Measurements from ENCODE around the gene ZNF827.
A peak's percentile ranks its signal among the peaks of the same experiment; 100 is the strongest.

The ZNF827 gene

DNA sequence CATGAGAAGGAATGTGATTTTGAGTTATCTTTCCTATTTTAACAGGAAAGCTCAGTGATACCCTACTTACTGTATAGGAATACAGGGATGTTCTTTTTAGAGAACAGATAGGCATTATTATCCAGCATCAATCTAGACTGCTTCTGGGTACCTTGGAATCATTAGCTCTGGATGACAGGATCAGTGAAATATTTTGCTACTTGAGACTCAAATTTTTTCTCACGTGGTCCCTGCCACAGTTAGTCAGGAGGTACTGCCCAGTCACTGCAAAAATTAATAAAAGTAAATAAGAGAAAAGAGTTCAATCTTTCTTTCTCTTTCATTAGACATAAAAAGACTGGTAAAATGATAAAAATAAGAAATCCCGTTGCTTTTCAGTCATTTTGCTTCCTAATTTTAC lies 5.5 kb downstream of the ZNF827 start:
- DNase-seq (ENCODE audit: low read depth): no peak
- no peak overlapping the region for H3K4me3 ChIP-seq (ENCODE audit: low read depth, low read length)
- TF ChIP-seq, protein P1, sequence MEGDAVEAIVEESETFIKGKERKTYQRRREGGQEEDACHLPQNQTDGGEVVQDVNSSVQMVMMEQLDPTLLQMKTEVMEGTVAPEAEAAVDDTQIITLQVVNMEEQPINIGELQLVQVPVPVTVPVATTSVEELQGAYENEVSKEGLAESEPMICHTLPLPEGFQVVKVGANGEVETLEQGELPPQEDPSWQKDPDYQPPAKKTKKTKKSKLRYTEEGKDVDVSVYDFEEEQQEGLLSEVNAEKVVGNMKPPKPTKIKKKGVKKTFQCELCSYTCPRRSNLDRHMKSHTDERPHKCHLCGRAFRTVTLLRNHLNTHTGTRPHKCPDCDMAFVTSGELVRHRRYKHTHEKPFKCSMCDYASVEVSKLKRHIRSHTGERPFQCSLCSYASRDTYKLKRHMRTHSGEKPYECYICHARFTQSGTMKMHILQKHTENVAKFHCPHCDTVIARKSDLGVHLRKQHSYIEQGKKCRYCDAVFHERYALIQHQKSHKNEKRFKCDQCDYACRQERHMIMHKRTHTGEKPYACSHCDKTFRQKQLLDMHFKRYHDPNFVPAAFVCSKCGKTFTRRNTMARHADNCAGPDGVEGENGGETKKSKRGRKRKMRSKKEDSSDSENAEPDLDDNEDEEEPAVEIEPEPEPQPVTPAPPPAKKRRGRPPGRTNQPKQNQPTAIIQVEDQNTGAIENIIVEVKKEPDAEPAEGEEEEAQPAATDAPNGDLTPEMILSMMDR (IDR thresholded peaks at IDR 0.05; ENCODE audit: insufficient read depth, low read depth, low read length, missing control alignments): no peak

DNA sequence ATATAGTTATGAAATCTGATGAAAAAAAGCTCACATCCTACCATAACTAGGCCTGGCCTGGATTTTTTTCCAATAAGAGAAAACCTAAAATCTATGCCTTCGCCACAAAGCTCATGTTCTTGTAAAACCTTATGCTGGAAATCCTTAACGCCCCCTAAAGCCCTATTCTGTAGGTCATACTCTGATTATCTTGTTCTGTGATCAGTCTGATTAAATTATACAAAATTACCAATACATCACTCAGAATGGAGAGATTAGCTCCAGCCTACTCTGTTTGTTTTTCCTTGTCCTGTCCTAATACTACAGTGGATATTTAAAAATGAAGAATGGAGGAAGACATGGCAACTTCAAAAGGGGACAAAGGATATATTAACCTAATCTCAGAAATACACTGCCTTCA lies 7.2 kb downstream of the ZNF827 start:
- no peak for DNase-seq (ENCODE audit: low read depth)
- H3K4me3 ChIP-seq (ENCODE audit: low read depth, low read length): no peak overlapping the region

DNA sequence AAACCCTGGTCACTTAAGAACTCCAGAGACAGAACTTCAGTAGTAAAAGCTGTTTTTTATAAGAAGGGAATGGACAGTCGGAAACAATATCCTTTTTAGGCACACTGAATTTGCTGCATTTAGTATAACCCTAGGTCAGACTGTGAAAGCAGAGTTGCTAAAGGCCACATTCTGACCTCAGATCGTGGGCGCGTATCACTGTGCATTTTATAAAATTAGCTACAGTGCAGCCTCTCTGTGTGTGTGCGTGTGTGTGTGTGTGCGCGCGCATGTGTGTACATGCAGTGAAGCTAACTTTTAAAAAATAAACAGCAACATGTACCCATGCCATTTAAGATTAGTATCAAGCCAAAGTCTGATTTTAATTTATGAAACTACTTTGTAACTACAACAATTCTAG lies 8.0 kb downstream of the ZNF827 start:
- no peak overlapping the region for H3K4me3 ChIP-seq (ENCODE audit: low read depth, low read length)
- TF ChIP-seq, protein P1 (IDR thresholded peaks at IDR 0.05; ENCODE audit: insufficient read depth, low read depth, low read length, missing control alignments): no peak
- peak; percentile 59 for DNase-seq (ENCODE audit: low read depth)

More for the DNA sequence above, 7.2 kb downstream of the ZNF827 start:
- TF ChIP-seq, protein P1 (IDR thresholded peaks at IDR 0.05; ENCODE audit: insufficient read depth, low read depth, low read length, missing control alignments): no peak

DNA sequence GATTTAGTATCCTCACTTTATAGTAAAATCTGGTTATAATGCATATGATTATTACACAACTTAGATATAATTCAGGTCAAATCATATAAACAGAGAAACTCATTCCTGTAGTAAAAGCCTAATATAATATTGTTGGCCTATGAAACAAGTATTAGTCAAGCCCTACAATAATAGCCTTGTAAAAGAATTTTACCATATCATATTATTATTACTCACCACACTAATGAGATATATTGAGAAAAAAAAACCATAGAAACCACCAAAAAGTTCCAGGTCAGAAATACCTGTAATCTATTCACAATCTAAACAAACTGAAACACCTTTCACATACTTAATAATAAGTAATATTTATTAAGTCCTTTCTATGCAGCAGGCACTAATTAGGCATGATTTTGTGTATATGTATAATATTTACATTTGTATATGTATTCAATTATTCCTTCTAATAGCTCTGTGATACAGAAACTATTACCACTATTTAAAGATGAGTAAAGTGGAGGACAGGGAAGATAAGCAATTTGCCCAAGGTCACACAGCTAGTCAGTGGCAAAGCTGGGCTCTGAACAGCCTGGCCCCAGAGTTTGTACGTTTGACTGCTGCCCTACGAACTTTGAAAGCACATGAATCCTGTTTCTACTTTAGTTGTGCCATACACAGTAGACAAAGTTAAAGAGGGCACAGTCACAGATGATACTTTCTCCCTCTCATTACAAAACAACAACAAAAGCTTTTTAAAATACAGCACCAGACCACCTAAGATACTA lies 9.0 kb downstream of the ZNF827 start:
- DNase-seq (ENCODE audit: low read depth): no peak
- TF ChIP-seq, protein P1 (IDR thresholded peaks at IDR 0.05; ENCODE audit: insufficient read depth, low read depth, low read length, missing control alignments): no peak
- H3K4me3 ChIP-seq (ENCODE audit: low read depth, low read length): no peak overlapping the region

DNA sequence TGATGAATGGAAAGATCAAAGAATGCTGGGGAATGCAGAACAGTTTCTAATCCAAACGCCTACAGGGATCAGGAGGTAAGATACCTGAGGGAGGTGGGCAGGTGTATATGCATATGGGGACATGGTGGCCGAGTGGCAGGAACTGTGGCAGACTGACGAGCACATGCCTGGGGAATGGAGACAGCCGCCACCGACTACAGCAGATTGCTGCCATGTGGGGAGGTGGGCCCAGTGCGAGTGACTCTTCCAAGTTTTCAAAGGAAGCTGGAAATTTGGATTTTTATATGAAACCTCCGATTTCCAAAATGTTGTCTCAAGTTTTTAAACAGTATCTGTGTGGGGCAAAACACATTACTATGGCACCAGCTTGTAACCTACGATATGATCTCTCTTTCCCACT lies 9.9 kb downstream of the ZNF827 start:
- DNase-seq (ENCODE audit: low read depth): no peak
- TF ChIP-seq, protein P1 (IDR thresholded peaks at IDR 0.05; ENCODE audit: insufficient read depth, low read depth, low read length, missing control alignments): no peak
- no peak overlapping the region for H3K4me3 ChIP-seq (ENCODE audit: low read depth, low read length)

DNA sequence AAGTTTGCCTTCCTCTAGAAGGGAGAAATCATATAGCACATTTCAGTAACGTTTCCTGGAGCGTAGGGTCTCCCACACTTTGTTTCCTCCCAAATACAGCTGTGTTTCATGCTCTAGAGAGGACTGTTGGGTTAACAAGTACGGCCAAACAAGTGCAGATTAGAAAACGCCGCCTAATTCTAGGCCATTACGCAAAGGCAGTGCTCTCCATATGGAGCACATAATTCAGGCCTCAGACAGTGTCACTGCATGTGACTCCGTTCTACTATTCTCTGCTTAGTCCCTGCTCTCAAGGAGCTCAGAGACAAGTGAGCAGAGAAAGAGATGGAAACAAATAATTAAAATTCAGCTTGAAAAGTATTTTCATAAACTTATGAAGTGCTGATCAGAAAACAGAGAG lies 11.6 kb downstream of the ZNF827 start:
- no peak for DNase-seq (ENCODE audit: low read depth)
- no peak overlapping the region for H3K4me3 ChIP-seq (ENCODE audit: low read depth, low read length)
- TF ChIP-seq, protein P1 (IDR thresholded peaks at IDR 0.05; ENCODE audit: insufficient read depth, low read depth, low read length, missing control alignments): no peak

DNA sequence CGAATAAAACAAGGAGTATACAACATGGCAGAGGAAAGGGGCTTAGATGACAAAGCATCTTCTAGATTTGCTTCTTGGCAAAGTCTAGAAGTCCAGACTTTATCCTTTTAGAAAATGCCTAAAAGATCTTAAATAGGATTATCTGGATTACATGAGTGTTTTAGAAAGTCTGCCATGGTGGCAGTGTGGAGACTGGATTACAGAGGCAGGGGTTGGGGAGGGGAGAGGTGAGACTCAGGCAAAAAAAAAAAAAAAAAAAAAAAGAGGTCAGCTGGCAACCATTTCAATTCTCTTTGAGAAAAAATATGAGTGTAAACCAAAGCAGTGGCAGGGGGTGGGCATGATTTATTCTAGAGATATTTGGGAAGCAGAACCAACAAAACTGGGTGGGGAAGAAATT lies 17.4 kb downstream of the ZNF827 start:
- no peak for DNase-seq (ENCODE audit: low read depth)

More for the DNA sequence above, 17.4 kb downstream of the ZNF827 start:
- TF ChIP-seq, protein P1 (IDR thresholded peaks at IDR 0.05; ENCODE audit: insufficient read depth, low read depth, low read length, missing control alignments): no peak
- no peak overlapping the region for H3K4me3 ChIP-seq (ENCODE audit: low read depth, low read length)

Measured in GM12865 (cell line).